Measurements from ENCODE around the gene LRMDA. TPM values are rescaled to one million over a fixed set of nuclear protein-coding genes. Genes with fewer than 3 reads are reported as not detected.

LRMDA gene
- total RNA-seq, 2 experiments from 2014 or later, result not detected

GRCh38 chr10:75861582-75861981, 430.2 kb downstream of the LRMDA start:
- Histone ChIP-seq H3K27ac (ENCODE audit: low read depth, low read length, poor library complexity, severe bottlenecking) (no peak overlapping the region), H3K79me2 (ENCODE audit: insufficient read depth, low read depth, low read length) (no peaks in the 10 kb centered on the region), H2AFZ (ENCODE audit: low read length) (no peak overlapping the region), H3K4me1 (ENCODE audit: insufficient read depth, low read length, poor library complexity, severe bottlenecking) (no peaks in the 10 kb centered on the region), H3K36me3 (ENCODE audit: insufficient read depth, low read length) (no peaks in the 10 kb centered on the region), H3K4me3 (ENCODE audit: low read depth, low read length, poor library complexity, severe bottlenecking) (no peak overlapping the region), H3K4me2 (ENCODE audit: low read length) (no peak overlapping the region), H3K9me3 (ENCODE audit: low read length) (no peaks in the 10 kb centered on the region), H3K9me2 (ENCODE audit: insufficient read depth, low read length) (no peaks in the 10 kb centered on the region), H4K20me1 (ENCODE audit: insufficient read depth, low read length) (no peaks in the 10 kb centered on the region)
- ChIA-PET CTCF (ENCODE audit: unreplicated experiment) (no interaction called here), POLR2A (interaction anchor here (0.7 kb wide), 1 partner anchor 121 kb away, joined by 3 read pairs; no protein-coding TSS in a partner anchor)
- TF ChIP-seq EZH2phosphoT487 (IDR thresholded peaks at IDR 0.05; ENCODE audit: borderline replicate concordance, low read depth, low read length), result no peak
- TF ChIP-seq CTCF (conservative IDR thresholded peaks at IDR 0.05; ENCODE audit: low read length), result no peak
- no peak for DNase-seq (ENCODE audit: low spot score)
- BruUV-seq (replicated peaks), result no TSS peak
- intact Hi-C loops (cut with micrococcal nuclease; ENCODE audit: unreplicated experiment), result no loop called here

GRCh38 chr10:75862935-75863334, 431.5 kb downstream of the LRMDA start:
- TF ChIP-seq EZH2phosphoT487 (IDR thresholded peaks at IDR 0.05; ENCODE audit: borderline replicate concordance, low read depth, low read length), result no peak
- no peak for TF ChIP-seq CTCF (conservative IDR thresholded peaks at IDR 0.05; ENCODE audit: low read length)
- intact Hi-C loops (cut with micrococcal nuclease; ENCODE audit: unreplicated experiment), result no loop called here
- DNase-seq (ENCODE audit: low spot score), result no peak
- ChIA-PET POLR2A (no interaction called here), CTCF (ENCODE audit: unreplicated experiment) (no interaction called here)
- H4K20me1 ChIP-seq (ENCODE audit: insufficient read depth, low read length), result no peaks in the 10 kb centered on the region
- BruUV-seq (replicated peaks), result no TSS peak
- no peaks in the 10 kb centered on the region for H3K9me3 ChIP-seq (ENCODE audit: low read length)
- H2AFZ ChIP-seq (ENCODE audit: low read length), result no peak overlapping the region
- no peaks in the 10 kb centered on the region for H3K9me2 ChIP-seq (ENCODE audit: insufficient read depth, low read length)
- H3K36me3 ChIP-seq (ENCODE audit: insufficient read depth, low read length), result no peaks in the 10 kb centered on the region
- H3K79me2 ChIP-seq (ENCODE audit: insufficient read depth, low read depth, low read length), result no peaks in the 10 kb centered on the region
- no peak overlapping the region for H3K4me3 ChIP-seq (ENCODE audit: low read depth, low read length, poor library complexity, severe bottlenecking)
- no peaks in the 10 kb centered on the region for H3K4me1 ChIP-seq (ENCODE audit: insufficient read depth, low read length, poor library complexity, severe bottlenecking)
- no peak overlapping the region for H3K27ac ChIP-seq (ENCODE audit: low read depth, low read length, poor library complexity, severe bottlenecking)
- H3K4me2 ChIP-seq (ENCODE audit: low read length), result no peak overlapping the region

- Histone ChIP-seq H3K9me3 (ENCODE audit: low read length) (no peaks in the 10 kb centered on the region), H3K4me1 (ENCODE audit: insufficient read depth, low read length, poor library complexity, severe bottlenecking) (no peaks in the 10 kb centered on the region), H3K36me3 (ENCODE audit: insufficient read depth, low read length) (no peaks in the 10 kb centered on the region), H3K4me2 (ENCODE audit: low read length) (no peak overlapping the region), H3K9me2 (ENCODE audit: insufficient read depth, low read length) (no peaks in the 10 kb centered on the region), H3K27ac (ENCODE audit: low read depth, low read length, poor library complexity, severe bottlenecking) (no peak overlapping the region), H4K20me1 (ENCODE audit: insufficient read depth, low read length) (no peaks in the 10 kb centered on the region), H2AFZ (ENCODE audit: low read length) (no peak overlapping the region), H3K79me2 (ENCODE audit: insufficient read depth, low read depth, low read length) (no peaks in the 10 kb centered on the region), H3K4me3 (ENCODE audit: low read depth, low read length, poor library complexity, severe bottlenecking) (no peak overlapping the region)
- intact Hi-C loops (cut with micrococcal nuclease; ENCODE audit: unreplicated experiment), result no loop called here
- DNase-seq (ENCODE audit: low spot score), result no peak
- TF ChIP-seq CTCF (conservative IDR thresholded peaks at IDR 0.05; ENCODE audit: low read length) (no peak), EZH2phosphoT487 (IDR thresholded peaks at IDR 0.05; ENCODE audit: borderline replicate concordance, low read depth, low read length) (no peak)
- CTCF ChIA-PET (ENCODE audit: unreplicated experiment), result no interaction called here
- POLR2A ChIA-PET, result interaction anchor here (0.6 kb wide), 1 partner anchor 25 kb away, joined by 6 read pairs; no protein-coding TSS in a partner anchor
- no TSS peak for BruUV-seq (replicated peaks)
Measured at GRCh38 chr10:75864717-75865116, 433.3 kb downstream of the LRMDA start.

All from OCI-LY7 (cell line).